Fibroblast of the conjunctiva (primary cell): ENCODE measurements around the gene LRMDA.
A peak's percentile ranks its signal among the peaks of the same experiment; 100 is the strongest.

Experiments used
- DNase-seq: peaks from one replicate; pipeline ENCODE4 v3.0.0-alpha.2; 2010; ENCODE audit warnings: low read depth

LRMDA gene

GRCh38 chr10:76268954-76269353 is 837.5 kb downstream of the LRMDA start:
- no peak for DNase-seq

GRCh38 chr10:76270464-76270863 is 839.0 kb downstream of the LRMDA start:
- DNase-seq = no peak

GRCh38 chr10:76274933-76275332 is 843.5 kb downstream of the LRMDA start:
- no peak for DNase-seq

- DNase-seq = no peak
Observed at GRCh38 chr10:76278811-76279460, 847.5 kb downstream of the LRMDA start.

- no peak for DNase-seq
Observed at GRCh38 chr10:76281659-76282058, 850.2 kb downstream of the LRMDA start.

GRCh38 chr10:76282061-76283025 is 850.9 kb downstream of the LRMDA start:
- no peak for DNase-seq

GRCh38 chr10:76284351-76284750 is 852.9 kb downstream of the LRMDA start:
- no peak for DNase-seq

GRCh38 chr10:76285012-76285411 is 853.6 kb downstream of the LRMDA start:
- peak; percentile 20 for DNase-seq

GRCh38 chr10:76285515-76285914 is 854.1 kb downstream of the LRMDA start:
- DNase-seq = no peak

GRCh38 chr10:76286536-76286935 is 855.1 kb downstream of the LRMDA start:
- DNase-seq = no peak

- no peak for DNase-seq
Observed at GRCh38 chr10:76287856-76288255, 856.4 kb downstream of the LRMDA start.

- DNase-seq = no peak
Observed at GRCh38 chr10:76291175-76291574, 859.8 kb downstream of the LRMDA start.

- DNase-seq = no peak
Observed at GRCh38 chr10:76291885-76292284, 860.5 kb downstream of the LRMDA start.

- DNase-seq = no peak
Observed at GRCh38 chr10:76296957-76297356, 865.5 kb downstream of the LRMDA start.

GRCh38 chr10:76297358-76297757 is 865.9 kb downstream of the LRMDA start:
- no peak for DNase-seq

GRCh38 chr10:76297780-76298281 is 866.4 kb downstream of the LRMDA start:
- DNase-seq = no peak

- no peak for DNase-seq
Observed at GRCh38 chr10:76298329-76298728, 866.9 kb downstream of the LRMDA start.

GRCh38 chr10:76299501-76299900 is 868.1 kb downstream of the LRMDA start:
- no peak for DNase-seq

- no peak for DNase-seq
Observed at GRCh38 chr10:76301211-76301610, 869.8 kb downstream of the LRMDA start.

GRCh38 chr10:76301950-76302349 is 870.5 kb downstream of the LRMDA start:
- no peak for DNase-seq

GRCh38 chr10:76302481-76302880 is 871.1 kb downstream of the LRMDA start:
- DNase-seq = no peak

- DNase-seq = no peak
Observed at GRCh38 chr10:76302961-76303630, 871.7 kb downstream of the LRMDA start.
